Lung (tissue), 12 donors: ENCODE measurements around the gene DDX19B. TPM values are rescaled to one million over a fixed set of nuclear protein-coding genes. Genes with fewer than 3 reads are reported as not detected.
"Not testable (repeated sequence)": the region's sequence is repeated elsewhere in the genome, so short reads cannot be mapped to it uniquely, and the experiment has no call there.

Experiments
- ATAC-seq: fragments of 200-7000 bp; cut with Tn5 transposase; one replicate; pipeline ENCODE4 v1.9.1; 2020; ENCODE audit warnings: moderate number of reproducible peaks; ENCODE audit not compliant: insufficient read depth, low FRiP score
- DNase-seq, 3 donors: peaks; one replicate each; pipeline ENCODE4 v3.0.0-alpha.2; 2013 to 2017
- H3K27ac ChIP-seq, 2 donors: one replicate each; pipeline ENCODE4 v1.5.1; 2013; ENCODE audit warnings: mild to moderate bottlenecking in 2 of 2, moderate library complexity in 2 of 2, control low read depth in 1 of 2, inconsistent platforms in 1 of 2, low read depth in 1 of 2, low read length in 1 of 2
- H3K27me3 ChIP-seq, 3 donors: one replicate each; pipeline ENCODE4 v1.5.1; 2013; ENCODE audit warnings: low read length in 2 of 3; ENCODE audit not compliant: control insufficient read depth in 3 of 3, insufficient read depth in 3 of 3
- H3K36me3 ChIP-seq, 4 donors: one replicate each; pipeline ENCODE4 v1.5.1; 2013; ENCODE audit warnings: low read length in 4 of 4, mild to moderate bottlenecking in 1 of 4, moderate library complexity in 1 of 4; ENCODE audit not compliant: control insufficient read depth in 4 of 4, insufficient read depth in 4 of 4
- H3K4me1 ChIP-seq, 5 donors: one replicate each; pipeline ENCODE4 v1.5.1; 2013; ENCODE audit warnings: low read length in 5 of 5, mild to moderate bottlenecking in 2 of 5, moderate library complexity in 1 of 5; ENCODE audit not compliant: control insufficient read depth in 5 of 5, insufficient read depth in 5 of 5
- H3K4me3 ChIP-seq: one replicate; pipeline ENCODE4 v1.5.1; 2013; ENCODE audit warnings: mild to moderate bottlenecking, control low read depth, moderate library complexity
- H3K9ac ChIP-seq, 2 donors: one replicate each; pipeline ENCODE4 v1.5.1; 2013; ENCODE audit warnings: low read length in 2 of 2, control low read depth in 1 of 2; ENCODE audit not compliant: insufficient read depth in 1 of 2
- H3K9me3 ChIP-seq, 4 donors: one replicate each; pipeline ENCODE4 v1.5.1; 2013; ENCODE audit warnings: low read length in 3 of 4, mild to moderate bottlenecking in 1 of 4, moderate library complexity in 1 of 4; ENCODE audit not compliant: control insufficient read depth in 4 of 4, insufficient read depth in 3 of 4
- whole genome bisulfite sequencing, 2 donors: extraction: QIAGEN DNeasy Blood & Tissue Kit; methylation state at CpG; one replicate each; pipeline ENCODE4 v1.1.7; 2013; 5-methylcytosine and 5-hydroxymethylcytosine counted together
- polyA plus RNA-seq, 2 donors: library from polyadenylated mRNA; stranded (reverse); fragments of 200-250 nt; gene quantifications; one replicate each; pipeline ENCODE4 v1.2.1, GENCODE V29; 2013
- total RNA-seq, 2 donors: library from RNA; depleted of rRNA in 1 of 2; stranded (reverse); fragments of >200 nt in 1 of 2; gene quantifications; one replicate each; pipeline ENCODE4 v1.2.1, GENCODE V29; 2014 to 2021
- TF ChIP-seq, protein P1 (sequence below): IDR thresholded peaks from 2 replicates; pipeline ENCODE4 v1.5.1; 2012; ENCODE audit warnings: mild to moderate bottlenecking; ENCODE audit errors: control extremely low read depth, extremely low read depth
- donor health status: control.
- donor health status: control.
- donor health status: Bipolar disorder and iron deficiency.
- donor health status: healthy.
- donor health status: DM: yes; HTN: yes; CAD: no.

The DDX19B gene
- total and polyA plus RNA-seq, 4 donors = 23.2 to 32.7 (median 27.1) TPM

DNA sequence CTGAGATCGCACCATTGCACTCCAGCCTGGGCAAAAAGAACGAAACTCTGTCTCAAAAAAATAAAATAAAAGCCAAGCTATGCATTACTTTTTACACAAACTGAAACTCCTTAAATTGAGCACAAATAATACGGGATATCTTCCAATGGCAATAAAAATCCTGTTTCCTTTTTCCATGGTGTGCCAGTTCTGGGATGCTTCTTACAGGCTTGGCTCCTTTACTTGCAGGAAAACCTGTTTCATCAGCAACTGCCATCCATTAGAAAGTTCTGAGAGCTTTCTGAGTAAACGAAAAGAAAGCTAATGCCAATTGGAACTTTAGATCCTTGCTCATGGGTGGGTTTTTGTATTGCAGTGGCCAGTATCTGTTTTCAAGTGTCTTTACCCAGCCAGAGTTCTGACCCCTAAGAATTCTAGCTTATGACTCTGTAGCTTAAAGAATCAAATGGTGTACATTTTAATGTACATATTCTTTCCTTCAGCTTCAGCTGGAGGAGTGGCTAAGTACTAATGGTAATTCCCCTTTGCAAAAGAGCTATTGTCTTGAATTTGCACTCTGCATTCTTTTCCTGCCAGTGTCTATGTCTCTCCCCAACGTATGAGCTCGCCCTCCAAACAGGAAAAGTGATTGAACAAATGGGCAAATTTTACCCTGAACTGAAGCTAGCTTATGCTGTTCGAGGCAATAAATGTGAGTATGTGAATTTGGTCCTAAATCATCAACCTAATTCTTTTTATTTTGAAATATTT is 26.2 kb downstream of the DDX19B start:
- DNase-seq (no peak), ATAC-seq (no peak)
- Histone ChIP-seq H3K9ac (no peak overlapping the region), H3K27me3 (no peaks in the 10 kb centered on the region), H3K4me3 (no peak overlapping the region), H3K9me3 (no peaks in the 10 kb centered on the region), H3K27ac (no peak overlapping the region), H3K36me3 (peaks cover 8 to 23% (median 18%) of the 10 kb centered on the region in 4 donors), H3K4me1 (no peaks in the 10 kb centered on the region)
- TF ChIP-seq, protein P1, sequence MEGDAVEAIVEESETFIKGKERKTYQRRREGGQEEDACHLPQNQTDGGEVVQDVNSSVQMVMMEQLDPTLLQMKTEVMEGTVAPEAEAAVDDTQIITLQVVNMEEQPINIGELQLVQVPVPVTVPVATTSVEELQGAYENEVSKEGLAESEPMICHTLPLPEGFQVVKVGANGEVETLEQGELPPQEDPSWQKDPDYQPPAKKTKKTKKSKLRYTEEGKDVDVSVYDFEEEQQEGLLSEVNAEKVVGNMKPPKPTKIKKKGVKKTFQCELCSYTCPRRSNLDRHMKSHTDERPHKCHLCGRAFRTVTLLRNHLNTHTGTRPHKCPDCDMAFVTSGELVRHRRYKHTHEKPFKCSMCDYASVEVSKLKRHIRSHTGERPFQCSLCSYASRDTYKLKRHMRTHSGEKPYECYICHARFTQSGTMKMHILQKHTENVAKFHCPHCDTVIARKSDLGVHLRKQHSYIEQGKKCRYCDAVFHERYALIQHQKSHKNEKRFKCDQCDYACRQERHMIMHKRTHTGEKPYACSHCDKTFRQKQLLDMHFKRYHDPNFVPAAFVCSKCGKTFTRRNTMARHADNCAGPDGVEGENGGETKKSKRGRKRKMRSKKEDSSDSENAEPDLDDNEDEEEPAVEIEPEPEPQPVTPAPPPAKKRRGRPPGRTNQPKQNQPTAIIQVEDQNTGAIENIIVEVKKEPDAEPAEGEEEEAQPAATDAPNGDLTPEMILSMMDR = no peak
- WGBS, 2 donors = 89 to 92% methylated on average over 7 of the region's 7 CpGs

DNA sequence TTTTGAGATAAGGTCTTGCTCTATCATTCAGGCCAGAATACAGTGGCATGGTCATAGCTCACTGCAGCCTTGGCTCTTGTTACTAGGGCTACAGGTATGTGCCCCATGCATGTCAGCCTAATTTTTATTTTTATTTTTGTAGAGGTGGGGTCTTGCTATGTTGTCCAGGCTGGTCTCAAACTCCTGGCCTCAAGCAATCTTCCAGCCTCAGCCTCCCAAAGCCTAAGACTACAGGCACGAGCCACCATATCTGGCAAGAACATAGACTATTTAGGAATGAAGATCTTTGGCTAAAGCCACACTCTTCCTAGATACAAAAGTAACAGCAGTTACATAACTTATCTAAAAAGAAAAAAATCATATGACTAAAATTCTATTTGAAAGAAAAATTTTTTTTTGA is 32.1 kb downstream of the DDX19B start:
- DNase-seq (no peak), ATAC-seq (no peak)
- Histone ChIP-seq H3K4me3 (no peak overlapping the region), H3K4me1 (no peaks in the 10 kb centered on the region), H3K27ac (no peak overlapping the region), H3K36me3 (peaks cover 14 to 32% (median 17%) of the 10 kb centered on the region in 4 donors), H3K9me3 (no peaks in the 10 kb centered on the region), H3K27me3 (no peaks in the 10 kb centered on the region), H3K9ac (no peak overlapping the region)
- TF ChIP-seq, protein P1 = no peak
- 90 to 96% methylated on average over 1 of the region's 1 CpG for WGBS, 2 donors

- no peak overlapping the region for H3K4me3 ChIP-seq
- no peaks in the 10 kb centered on the region for H3K27me3 ChIP-seq
- TF ChIP-seq, protein P1 = no peak
- H3K9me3 ChIP-seq = no peaks in the 10 kb centered on the region
- no peak overlapping the region for H3K27ac ChIP-seq
- WGBS, 2 donors = 71 to 86% methylated on average over 9 of the region's 9 CpGs
- H3K9ac ChIP-seq = no peak overlapping the region
- no peaks in the 10 kb centered on the region for H3K4me1 ChIP-seq
- DNase-seq (peak in 2 of 3 donors; percentile 6 to 15), ATAC-seq (no peak)
- peaks cover 13 to 30% (median 16%) of the 10 kb centered on the region in 4 donors for H3K36me3 ChIP-seq
These were observed 32.8 kb downstream of the DDX19B start for GRCh38 chr16:70331588-70332358.

GRCh38 chr16:70332728-70333127 is 33.7 kb downstream of the DDX19B start:
- not testable (repeated sequence) for ATAC-seq
- WGBS, 2 donors = 68 to 76% methylated on average over 5 to 6 of the region's 12 CpGs

More at GRCh38 chr16:70332728-70333127, 33.7 kb downstream of the DDX19B start:
- not testable (repeated sequence) for H3K27ac ChIP-seq, DNase-seq, H3K9ac ChIP-seq, H3K4me1 ChIP-seq, H3K9me3 ChIP-seq, H3K27me3 ChIP-seq, H3K4me3 ChIP-seq
- H3K36me3 ChIP-seq = peaks cover 12 to 30% (median 16%) of the 10 kb centered on the region in 4 donors
